Ovary (tissue), 9 donors: ENCODE data around the gene PKD1. TPM values are rescaled to one million over a fixed set of nuclear protein-coding genes. Genes with fewer than 3 reads are reported as not detected.
"Not testable (repeated sequence)": the region's sequence is repeated elsewhere in the genome, so short reads cannot be mapped to it uniquely, and the experiment has no call there.

Source experiments
- DNase-seq, 5 donors: peaks; one replicate each; pipeline ENCODE4 v3.0.0-alpha.2; 2019 to 2020
- H3K27ac ChIP-seq, 2 donors: fragments of 200-600 bp; one replicate each; pipeline versions ENCODE4 v1.5.1 to v1.8.0; 2019 to 2022
- H3K27me3 ChIP-seq: fragments of 200-600 bp; one replicate; pipeline ENCODE4 v1.8.0; 2022
- H3K36me3 ChIP-seq: fragments of 200-600 bp; sonication (generic); one replicate; pipeline ENCODE4 v1.5.1; 2019
- H3K4me1 ChIP-seq: one replicate; pipeline ENCODE4 v1.8.1; 2013; ENCODE audit warnings: mild to moderate bottlenecking, moderate library complexity; ENCODE audit not compliant: insufficient read depth
- H3K4me3 ChIP-seq: fragments of 200-600 bp; sonication (generic); one replicate; pipeline ENCODE4 v1.5.1; 2017
- H3K9me3 ChIP-seq, 2 donors: fragments of 200-600 bp in 1 of 2; sonication (generic) in 1 of 2; one replicate each; pipeline versions ENCODE4 v1.5.1 to v1.8.1; 2013 to 2019; ENCODE audit warnings: mild to moderate bottlenecking in 1 of 2, moderate library complexity in 1 of 2
- WGBS, 3 donors: extraction: QIAGEN DNeasy Blood & Tissue Kit in 1 of 3; methylation state at CpG; one replicate each; pipeline versions ENCODE4 v1.1.5 to v1.1.7; 2013 to 2017; 5-methylcytosine and 5-hydroxymethylcytosine counted together
- intact Hi-C, 4 donors: fragments of 100-400 bp; cut with DNase I; formaldehyde crosslinking; loops; one replicate each; pipeline versions ENCODE4 v1.11.0 to v1.15.1; 2022 to 2023
- polyA plus RNA-seq, 2 donors: library from polyadenylated mRNA; stranded (reverse); fragments of 200-250 nt in 1 of 2; fragments of 350-450 nt in 1 of 2; fragmentation: Illumina TruSeq in 1 of 2; extraction: RNeasy Lipid Tissue Mini Kit (QIAGEN cat#74804) in 1 of 2; gene quantifications; one replicate each; pipeline ENCODE4 v1.2.3, GENCODE V29; 2013 to 2014
- total RNA-seq, 7 donors: library from RNA; depleted of rRNA in 2 of 7; stranded (reverse); fragments of >200 nt in 2 of 7; fragmentation: NEBNext Ultra II Directional in 3 of 7; extraction: Animal tissue kit (Norgen Biotek cat#: 25700) in 3 of 7; gene quantifications; one replicate each; pipeline versions ENCODE4 v1.1.0 to v1.2.4, GENCODE V29; 2016 to 2023
- donor health status: DM: no; HTN: no; CAD: no; lungs with moderate emphysema.
- donor health status: DM: no; HTN: no; CAD: no.
- donor health status: Bipolar disorder and iron deficiency.
- donor health status: DM: yes; HTN: yes; CAD: no.
- donor health status: DM: no; HTN: no; CAD: no.
- donor health status: DM: yes; HTN: yes; CAD: no.

The PKD1 gene
- total and polyA plus RNA-seq, 9 donors, result 8.7 to 203 (median 129) TPM

GRCh38 chr16:2109271-2109580 lies 26.5 kb downstream of the PKD1 start:
- DNase-seq, H3K27me3 ChIP-seq, H3K4me3 ChIP-seq, H3K9me3 ChIP-seq, H3K27ac ChIP-seq, H3K36me3 ChIP-seq, H3K4me1 ChIP-seq, intact Hi-C loops: not testable (repeated sequence)
- 89 to 94% (median 91%) methylated on average over 18 to 25 of the region's 25 CpGs for WGBS, 3 donors

GRCh38 chr16:2108446-2109270 lies 27.0 kb downstream of the PKD1 start:
- H3K9me3 ChIP-seq, H3K27me3 ChIP-seq, H3K4me3 ChIP-seq, H3K27ac ChIP-seq, H3K36me3 ChIP-seq, intact Hi-C loops, H3K4me1 ChIP-seq, DNase-seq: not testable (repeated sequence)
- 95% methylated on average over 62 to 73 of the region's 73 CpGs for WGBS, 3 donors

GRCh38 chr16:2107791-2108125 lies 27.9 kb downstream of the PKD1 start:
- WGBS, 3 donors, result 89 to 94% (median 92%) methylated on average over 22 to 23 of the region's 23 CpGs
- H3K4me1 ChIP-seq, H3K27ac ChIP-seq, intact Hi-C loops, H3K4me3 ChIP-seq, H3K27me3 ChIP-seq, H3K9me3 ChIP-seq, DNase-seq, H3K36me3 ChIP-seq: not testable (repeated sequence)

- H3K4me3 ChIP-seq, DNase-seq, intact Hi-C loops, H3K36me3 ChIP-seq, H3K27ac ChIP-seq, H3K4me1 ChIP-seq, H3K9me3 ChIP-seq, H3K27me3 ChIP-seq: not testable (repeated sequence)
- 73 to 77% (median 74%) methylated on average over 17 of the region's 17 CpGs for WGBS, 3 donors
Observed at GRCh38 chr16:2107121-2107790, 28.4 kb downstream of the PKD1 start.

- H3K36me3 ChIP-seq, H3K9me3 ChIP-seq, H3K4me1 ChIP-seq, intact Hi-C loops, H3K27me3 ChIP-seq, H3K27ac ChIP-seq, H3K4me3 ChIP-seq, DNase-seq: not testable (repeated sequence)
- 92 to 94% (median 92%) methylated on average over 13 to 38 of the region's 38 CpGs for WGBS, 3 donors
Observed at GRCh38 chr16:2106211-2106610, 29.5 kb downstream of the PKD1 start.

GRCh38 chr16:2105769-2106168 lies 29.9 kb downstream of the PKD1 start:
- H3K36me3 ChIP-seq, H3K4me3 ChIP-seq, H3K27ac ChIP-seq, DNase-seq, intact Hi-C loops, H3K27me3 ChIP-seq, H3K9me3 ChIP-seq, H3K4me1 ChIP-seq: not testable (repeated sequence)
- WGBS, 3 donors, result 69 to 80% (median 75%) methylated on average over 15 to 20 of the region's 22 CpGs

DNA sequence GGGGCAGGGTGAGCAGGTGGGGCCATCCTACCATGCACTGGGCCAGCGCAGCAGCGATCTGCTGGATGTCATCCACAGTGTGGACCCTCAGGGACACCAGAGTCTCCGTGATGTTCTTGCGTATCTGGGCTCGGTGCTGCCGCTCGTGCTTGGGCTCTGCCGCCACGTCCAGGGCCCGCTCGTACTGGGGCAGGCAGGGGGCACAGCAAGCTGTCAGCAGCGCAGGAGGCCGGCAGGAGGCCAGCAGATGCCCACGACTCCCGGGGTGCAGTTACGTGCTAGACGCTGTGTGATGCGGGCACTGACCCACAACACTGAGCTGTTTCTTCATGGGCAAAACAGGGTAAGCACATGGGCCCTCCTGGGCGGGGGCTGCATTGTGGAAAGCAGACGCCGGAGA lies 30.4 kb downstream of the PKD1 start:
- H3K27me3 ChIP-seq, H3K9me3 ChIP-seq, H3K36me3 ChIP-seq, H3K4me3 ChIP-seq, H3K4me1 ChIP-seq, H3K27ac ChIP-seq, intact Hi-C loops, DNase-seq: not testable (repeated sequence)
- 88 to 94% (median 89%) methylated on average over 18 to 21 of the region's 21 CpGs for WGBS, 3 donors

GRCh38 chr16:2104464-2104863 lies 31.2 kb downstream of the PKD1 start:
- 80 to 100% (median 89%) methylated on average over 1 to 17 of the region's 20 CpGs for WGBS, 3 donors

More at GRCh38 chr16:2104464-2104863, 31.2 kb downstream of the PKD1 start:
- H3K27ac ChIP-seq, H3K27me3 ChIP-seq, DNase-seq, intact Hi-C loops, H3K9me3 ChIP-seq, H3K36me3 ChIP-seq, H3K4me1 ChIP-seq, H3K4me3 ChIP-seq: not testable (repeated sequence)
